Vagina (tissue), 2 donors: Measurements from ENCODE around the gene ARID1B.

Experiments used
- CTCF ChIP-seq, 3 experiments: fragments of 450-650 bp in 2 of 3; fragments of 200-600 bp in 1 of 3; sonication (generic) in 1 of 3; IDR thresholded peaks; one replicate each; pipeline ENCODE4 v1.5.1; 2017 to 2019; ENCODE audit warnings: antibody characterized with exemption in 3 of 3, mild to moderate bottlenecking in 2 of 3, moderate library complexity in 2 of 3
- POLR2A ChIP-seq, 2 donors: fragments of 450-650 bp; IDR thresholded peaks; one replicate each; pipeline ENCODE4 v1.6.1; 2017; ENCODE audit warnings: antibody characterized with exemption in 2 of 2, mild to moderate bottlenecking in 2 of 2, moderate library complexity in 2 of 2
- POLR2AphosphoS5 ChIP-seq, 2 donors: sonication (generic); formaldehyde crosslinking; IDR thresholded peaks; one replicate each; pipeline ENCODE4 v1.9.0; 2017; ENCODE audit warnings: antibody characterized with exemption in 2 of 2, mild to moderate bottlenecking in 2 of 2, low read depth in 1 of 2; ENCODE audit not compliant: insufficient read depth in 1 of 2

- TF ChIP-seq POLR2AphosphoS5 (IDR thresholded peaks at IDR 0.05; ENCODE audit: insufficient read depth in 1 of 2, low read depth in 1 of 2) (no peak), CTCF (IDR thresholded peaks at IDR 0.05) (no peak), POLR2A (IDR thresholded peaks at IDR 0.05) (no peak)
Observed at GRCh38 chr6:156807795-156808194, 30.6 kb downstream of the ARID1B start.
